Umbilical cord (tissue), 2 donors: ENCODE data around the gene EDIL3. TPM values are rescaled to one million over a fixed set of nuclear protein-coding genes. Genes with fewer than 3 reads are reported as not detected.
"Not testable (repeated sequence)": the region's sequence is repeated elsewhere in the genome, so short reads cannot be mapped to it uniquely, and the experiment has no call there.

ENCODE experiments used
- DNase-seq: peaks from one replicate; pipeline ENCODE4 v3.0.0-alpha.2; 2015; ENCODE audit warnings: low spot score
- total RNA-seq: library from RNA; depleted of rRNA; stranded (reverse); fragments of >200 nt; gene quantifications from one replicate; pipeline ENCODE4 v1.2.3, GENCODE V29; 2014; ENCODE audit warnings: low replicate concordance; ENCODE audit not compliant: insufficient read depth

Gene EDIL3
- total RNA-seq, 1 donor from 2014 or later = 170 TPM

DNA sequence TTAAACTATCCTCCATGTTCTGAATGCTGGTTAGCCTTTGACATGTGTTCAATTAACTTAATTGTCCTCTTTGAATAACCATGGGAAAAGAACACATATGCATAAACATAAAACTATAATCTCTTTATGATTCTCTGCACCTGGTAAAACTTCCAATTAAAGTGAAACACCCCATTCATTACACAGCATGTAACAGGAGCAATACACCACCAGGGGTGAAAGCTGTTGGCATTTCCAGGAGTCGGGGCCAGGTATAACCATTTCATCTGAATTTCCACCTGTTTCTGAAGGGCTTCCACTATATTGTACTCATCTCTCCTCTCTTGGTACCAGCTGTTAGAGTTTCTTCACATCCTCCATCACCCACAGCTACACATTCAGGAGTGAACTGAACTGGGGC, 303.8 kb downstream of the EDIL3 start:
- no peak for DNase-seq

DNA sequence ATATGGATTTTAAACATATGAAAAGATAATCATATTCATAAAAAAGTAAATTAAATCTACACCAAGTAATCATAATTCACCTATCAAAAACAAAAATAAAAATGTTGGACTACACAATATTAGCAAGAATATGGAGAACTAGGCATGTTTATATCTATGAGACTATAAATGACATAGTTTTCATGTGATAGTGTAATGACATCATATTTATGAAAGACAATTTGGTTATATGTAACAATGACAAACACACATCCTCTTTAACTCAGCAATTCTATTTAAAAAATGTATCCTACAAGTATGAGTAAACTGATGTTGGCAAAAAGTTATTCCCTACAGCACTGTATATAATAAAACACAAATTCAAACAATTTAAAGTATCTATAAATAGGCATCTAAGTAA, 312.3 kb downstream of the EDIL3 start:
- DNase-seq = no peak

DNA sequence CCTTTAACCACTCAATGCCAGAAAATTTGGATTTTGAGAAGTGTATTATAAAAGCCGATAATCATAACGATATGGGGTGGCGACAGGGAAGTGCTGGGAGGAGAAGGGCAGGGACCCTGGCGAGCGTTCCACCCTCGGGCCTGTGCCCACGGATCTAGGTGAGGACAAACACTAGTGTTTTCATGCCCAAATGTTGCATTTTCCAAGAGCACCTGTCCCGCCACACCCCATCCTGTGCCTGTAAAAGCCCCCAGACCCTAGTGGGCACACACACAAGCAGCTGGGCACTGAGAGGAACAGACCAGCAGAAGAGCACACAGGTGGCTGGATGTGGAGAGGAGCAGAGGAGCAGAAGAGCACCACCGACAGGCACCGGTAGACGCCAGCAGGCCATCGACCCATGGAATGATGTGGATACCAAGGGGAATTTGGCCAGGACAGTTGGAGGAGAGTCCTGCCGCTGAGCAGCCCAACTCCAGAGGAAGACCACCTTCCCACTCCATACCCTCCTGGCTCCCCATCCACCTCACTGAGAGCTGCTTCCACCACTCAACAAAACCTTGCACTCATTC, 315.0 kb downstream of the EDIL3 start:
- DNase-seq = no peak

DNA sequence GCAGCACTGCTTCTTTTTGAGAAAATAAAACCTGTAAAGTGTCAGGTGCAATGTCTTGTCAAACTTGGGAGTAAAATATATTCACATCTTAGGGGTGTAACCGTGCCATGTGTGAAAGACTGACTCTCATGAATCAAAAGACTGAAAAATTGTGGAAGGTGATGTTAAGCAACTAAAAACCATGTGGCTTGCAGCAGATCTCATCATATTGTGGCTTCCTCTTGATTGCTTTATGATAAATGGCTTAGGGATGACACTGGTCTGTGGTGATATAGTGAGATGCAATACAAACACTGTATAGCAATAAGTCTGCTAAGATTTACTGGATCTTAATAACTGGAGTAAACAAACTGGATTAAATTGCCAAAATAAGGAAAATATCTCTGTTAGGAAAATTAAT, 321.6 kb downstream of the EDIL3 start:
- no peak for DNase-seq

DNA sequence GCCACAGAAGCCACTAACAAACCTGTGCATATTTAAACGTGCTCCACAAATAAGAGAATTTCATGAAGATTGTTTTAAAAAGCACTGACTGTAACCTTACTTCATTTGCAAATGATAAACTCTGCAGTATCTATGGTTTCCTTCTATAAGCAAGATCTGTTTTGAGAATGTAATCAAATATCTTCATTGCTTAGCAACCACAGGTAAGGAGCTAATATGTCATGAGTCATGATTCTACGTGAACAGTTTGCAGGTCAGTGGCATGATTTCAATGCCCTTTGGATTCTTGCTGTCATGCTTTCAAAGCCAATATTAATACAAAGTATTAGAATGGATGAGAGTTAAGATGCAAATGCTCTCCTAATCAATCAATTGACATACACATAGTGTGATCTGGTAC, 325.0 kb downstream of the EDIL3 start:
- no peak for DNase-seq

DNA sequence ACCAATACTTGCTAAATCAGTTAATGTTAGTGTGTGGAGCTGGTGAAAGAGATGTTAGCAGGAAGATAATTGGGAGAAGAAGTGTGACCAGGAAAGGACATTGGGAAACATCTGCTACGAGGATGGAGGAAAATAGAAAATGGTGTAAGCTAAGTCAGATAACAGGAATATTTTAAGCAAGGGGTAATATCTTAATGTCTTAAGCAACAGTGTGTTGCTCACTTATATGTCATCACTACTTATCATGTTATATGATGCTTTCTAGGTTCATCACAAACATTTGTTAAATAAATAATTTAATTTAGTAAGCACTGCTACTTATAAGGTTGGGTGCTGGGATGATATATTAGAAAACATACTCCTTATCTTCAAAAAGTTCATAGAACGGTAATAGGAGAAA, 326.1 kb downstream of the EDIL3 start:
- no peak for DNase-seq

DNA sequence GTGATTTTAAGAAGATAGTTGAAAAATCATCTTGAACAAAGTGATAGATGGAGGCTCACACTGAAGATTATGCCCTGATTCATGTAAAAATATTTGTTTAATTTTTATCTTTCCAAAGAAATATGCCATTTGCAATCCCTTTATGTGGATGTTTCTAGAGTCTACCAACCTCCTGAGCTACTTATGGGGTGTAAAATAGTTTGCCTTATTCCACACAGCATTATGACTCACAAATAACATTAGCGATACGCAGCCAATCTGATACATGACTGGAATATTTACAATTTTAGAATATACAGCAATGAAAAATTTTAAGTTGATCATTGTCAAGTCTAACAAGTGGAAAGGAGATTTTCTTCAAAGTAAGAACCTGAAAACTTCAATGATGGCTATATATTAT, 327.5 kb downstream of the EDIL3 start:
- no peak for DNase-seq

DNA sequence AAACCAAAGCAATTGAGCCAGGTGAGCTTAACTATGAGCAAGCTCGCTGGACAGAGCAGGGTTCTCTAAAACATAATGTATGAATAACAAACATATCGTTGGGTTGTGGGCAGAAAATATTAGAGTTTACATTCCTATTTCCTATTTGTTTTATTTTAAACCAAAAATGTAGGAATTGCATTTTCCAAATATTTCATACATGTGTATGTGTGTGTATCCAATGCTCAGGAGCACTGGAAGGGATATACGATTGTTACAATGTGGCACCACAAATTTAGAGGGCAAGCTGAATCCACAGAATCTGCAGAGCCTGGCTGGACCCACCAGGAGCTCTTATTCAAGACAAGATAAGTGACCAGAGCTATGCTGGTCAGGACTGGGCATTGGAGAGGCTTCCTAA, 338.7 kb downstream of the EDIL3 start:
- DNase-seq = no peak

DNA sequence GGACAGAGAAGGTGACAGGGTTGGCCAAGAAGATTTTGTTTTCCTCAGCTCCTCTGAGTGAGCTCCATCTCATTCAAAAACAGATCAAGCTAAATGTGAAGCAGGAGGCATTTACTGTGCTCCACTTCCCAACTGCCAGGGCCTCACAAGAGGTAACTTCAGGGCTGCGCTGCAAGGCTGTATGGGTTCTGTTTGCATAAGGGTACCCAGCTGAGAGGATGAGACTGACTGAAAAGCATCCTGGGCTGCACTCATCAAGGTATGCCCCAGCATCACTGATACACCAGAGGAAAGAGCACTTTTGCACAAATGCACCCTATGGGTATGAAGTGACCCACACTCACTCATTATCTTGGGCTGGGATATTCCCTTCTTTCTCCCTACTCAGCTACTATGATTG, 347.8 kb downstream of the EDIL3 start:
- no peak for DNase-seq

DNA sequence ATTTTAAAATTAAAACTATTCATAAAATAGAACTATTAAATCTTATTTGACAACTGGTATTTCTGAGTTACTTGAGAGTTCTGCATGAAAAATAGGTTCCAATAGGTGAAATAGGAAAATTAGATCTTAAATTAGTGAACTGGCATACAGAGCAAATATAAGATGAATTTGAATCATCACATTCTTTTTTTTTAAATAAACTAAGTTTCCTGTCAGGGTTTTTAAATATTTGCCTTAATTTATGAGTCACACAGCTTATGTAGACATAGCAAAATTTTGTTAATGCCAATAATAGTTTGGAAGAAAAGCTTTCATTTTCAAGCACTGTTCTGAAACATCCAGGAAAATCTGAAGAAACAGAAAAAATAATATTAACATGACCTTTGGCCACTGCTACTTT, 352.4 kb downstream of the EDIL3 start:
- no peak for DNase-seq

DNA sequence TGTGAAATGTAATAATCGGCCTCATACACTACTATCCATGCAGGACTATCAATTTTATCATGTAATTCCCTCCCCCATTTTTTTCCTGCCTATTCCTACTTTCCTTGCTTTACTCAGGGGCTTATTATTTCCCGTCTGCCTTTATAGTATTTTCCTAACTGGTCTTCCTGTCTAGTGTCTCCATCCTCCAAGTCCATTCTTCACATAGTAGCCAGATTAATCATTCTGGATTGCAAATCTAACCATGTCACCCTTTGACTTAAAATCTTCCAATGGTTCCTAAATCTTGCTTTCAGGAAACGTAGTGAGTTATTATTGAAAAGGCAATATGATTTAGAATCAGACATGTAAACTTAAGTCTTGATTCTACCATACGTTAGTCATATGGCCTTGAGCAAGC, 356.6 kb downstream of the EDIL3 start:
- DNase-seq = no peak

DNA sequence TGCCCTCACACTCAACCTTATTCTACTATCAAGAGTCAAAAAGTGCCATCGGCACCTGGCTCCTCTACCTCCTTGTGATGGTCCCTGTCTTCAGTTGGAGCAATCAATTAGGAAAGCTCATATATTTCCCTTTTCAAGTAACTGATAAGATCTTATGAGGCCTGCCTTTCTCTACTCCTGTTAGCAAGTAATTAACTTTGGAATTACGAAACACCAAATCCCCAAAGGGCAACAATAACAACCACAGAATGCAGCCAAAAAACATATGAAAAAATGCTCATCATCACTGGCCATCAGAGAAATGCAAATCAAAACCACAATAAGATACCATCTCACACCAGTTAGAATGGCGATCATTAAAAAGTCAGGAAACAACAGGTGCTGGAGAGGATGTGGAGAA, 366.2 kb downstream of the EDIL3 start:
- not testable (repeated sequence) for DNase-seq

DNA sequence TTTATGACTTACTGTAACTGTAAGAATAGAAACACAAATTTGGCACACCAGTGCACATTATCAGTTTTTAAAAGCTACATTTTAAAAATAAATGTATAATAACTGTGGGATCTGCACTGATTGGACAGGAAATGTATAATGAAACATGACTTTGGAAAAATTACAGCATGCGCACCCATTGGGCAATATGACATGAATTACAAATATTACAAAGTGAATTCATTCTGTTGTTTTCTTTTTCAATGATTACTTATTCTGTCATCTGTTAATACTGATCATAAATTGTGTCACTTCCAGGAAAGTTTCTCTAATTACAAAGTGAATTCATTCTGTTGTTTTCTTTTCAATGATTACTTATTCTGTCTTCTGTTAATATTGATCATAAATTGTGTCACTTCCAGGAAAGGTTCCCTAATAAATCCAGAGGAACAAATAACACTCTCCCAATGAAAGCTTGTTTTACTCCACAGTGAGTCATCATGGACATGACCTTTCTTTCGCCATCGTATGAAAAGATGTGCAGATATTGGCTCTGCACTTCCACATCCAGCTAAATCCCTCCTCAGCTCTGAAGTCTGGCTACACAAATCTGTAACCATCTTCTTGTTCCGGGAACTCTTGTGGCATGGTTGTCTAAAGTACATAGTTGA, 367.0 kb downstream of the EDIL3 start:
- DNase-seq = peak; percentile 18

DNA sequence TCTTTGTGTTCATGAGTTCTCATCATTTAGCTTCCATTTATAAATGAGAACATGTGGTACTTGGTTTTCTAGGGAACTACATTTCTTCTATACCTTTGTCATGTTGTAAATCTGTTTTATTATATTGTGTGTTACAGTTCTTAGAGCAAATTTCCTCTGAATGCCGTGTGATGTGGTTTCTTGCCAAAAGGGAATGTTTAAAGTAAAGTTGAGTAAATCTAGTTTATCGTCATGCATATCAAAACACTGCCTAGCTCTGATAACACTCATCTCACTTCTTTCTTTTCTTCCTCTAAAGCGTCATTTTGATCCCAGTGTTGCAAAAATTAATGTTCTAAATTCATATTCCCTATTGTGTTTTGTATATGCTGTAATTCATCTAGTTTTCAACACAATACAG, 368.6 kb downstream of the EDIL3 start:
- peak; percentile 59 for DNase-seq

DNA sequence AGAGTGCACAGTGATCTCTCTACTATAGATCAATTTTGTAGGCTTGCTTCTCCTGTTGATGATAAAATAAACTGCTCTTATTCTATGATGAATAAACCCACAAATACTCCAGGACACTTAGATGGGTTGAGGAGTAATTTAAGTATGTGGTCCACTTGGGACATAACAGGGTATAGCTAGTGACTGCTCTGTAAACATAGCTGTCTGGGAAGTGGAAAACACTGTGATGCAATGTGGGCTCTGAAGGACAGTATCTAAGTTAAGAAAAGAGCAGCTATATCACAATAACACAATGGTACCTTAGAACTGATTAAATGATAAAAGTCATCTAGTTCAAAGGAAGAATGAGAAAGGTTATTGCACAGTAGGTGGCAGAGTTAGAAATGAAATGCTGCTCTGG, 369.7 kb downstream of the EDIL3 start:
- no peak for DNase-seq

DNA sequence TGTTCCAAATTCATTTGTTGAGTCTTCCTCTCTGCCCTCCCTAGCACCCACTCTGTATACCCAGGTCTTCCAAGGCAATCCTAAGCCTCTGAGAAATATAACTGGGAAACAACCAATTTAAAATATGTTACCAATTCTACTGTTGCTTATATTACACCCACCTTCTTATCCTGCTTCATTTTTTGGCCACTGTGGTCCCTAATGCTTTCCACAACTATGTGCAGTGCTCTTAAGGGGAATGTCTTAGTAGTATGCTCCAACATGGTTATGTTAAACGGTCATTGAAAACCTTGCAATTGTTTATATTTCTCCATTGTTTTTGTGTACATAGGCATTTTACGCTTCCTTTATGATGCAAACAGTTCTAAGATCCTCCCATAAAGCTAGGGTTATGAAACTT, 390.9 kb downstream of the EDIL3 start:
- DNase-seq = no peak

DNA sequence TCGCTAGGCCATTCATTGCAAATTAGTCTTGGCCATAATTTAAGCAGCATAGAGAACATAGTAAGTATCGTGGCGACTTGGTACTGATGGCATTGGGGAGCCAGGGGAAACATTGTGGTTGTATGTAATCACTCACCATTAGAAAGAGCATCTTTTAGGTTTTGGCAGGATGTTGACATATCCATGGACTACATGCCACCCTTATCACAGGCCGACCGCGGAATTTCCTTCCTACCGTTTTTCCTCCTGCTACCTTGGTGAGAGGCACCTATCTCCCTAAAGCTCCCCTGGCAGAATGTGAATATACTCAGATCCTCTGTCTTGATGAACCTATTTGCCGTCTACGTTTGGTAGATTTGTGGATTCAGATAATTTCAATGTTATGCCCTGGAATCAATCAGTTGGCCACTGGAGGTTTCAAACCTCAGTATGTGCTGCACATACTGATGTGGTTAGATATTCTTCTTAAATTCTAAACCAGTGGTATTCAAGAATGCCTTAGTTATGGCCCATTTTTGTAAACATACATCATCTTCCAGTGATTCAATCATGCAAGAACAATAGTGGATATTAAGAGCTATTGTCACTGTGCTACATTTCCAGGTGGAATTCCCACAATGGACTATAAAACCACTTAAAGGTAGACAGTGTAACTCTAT, 393.0 kb downstream of the EDIL3 start:
- no peak for DNase-seq

DNA sequence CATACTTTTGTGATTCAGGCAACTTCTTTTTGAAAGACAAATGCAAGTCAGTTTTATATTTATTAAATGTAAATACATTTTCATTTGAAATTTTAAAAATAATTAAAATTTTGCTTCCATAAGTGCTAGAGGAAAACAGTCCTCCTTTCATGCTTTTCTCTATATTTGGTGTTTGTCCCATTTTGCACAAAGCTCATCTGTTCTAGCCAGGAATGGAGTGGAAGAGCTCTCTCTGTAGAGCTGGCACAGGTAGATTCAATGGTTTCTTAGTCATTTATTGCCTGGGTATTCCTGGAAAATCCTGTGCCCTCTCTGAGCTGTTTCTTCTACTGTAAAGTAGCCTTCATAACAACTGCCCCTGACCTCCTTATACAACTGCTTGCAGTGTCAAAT, 396.4 kb downstream of the EDIL3 start:
- DNase-seq = no peak

DNA sequence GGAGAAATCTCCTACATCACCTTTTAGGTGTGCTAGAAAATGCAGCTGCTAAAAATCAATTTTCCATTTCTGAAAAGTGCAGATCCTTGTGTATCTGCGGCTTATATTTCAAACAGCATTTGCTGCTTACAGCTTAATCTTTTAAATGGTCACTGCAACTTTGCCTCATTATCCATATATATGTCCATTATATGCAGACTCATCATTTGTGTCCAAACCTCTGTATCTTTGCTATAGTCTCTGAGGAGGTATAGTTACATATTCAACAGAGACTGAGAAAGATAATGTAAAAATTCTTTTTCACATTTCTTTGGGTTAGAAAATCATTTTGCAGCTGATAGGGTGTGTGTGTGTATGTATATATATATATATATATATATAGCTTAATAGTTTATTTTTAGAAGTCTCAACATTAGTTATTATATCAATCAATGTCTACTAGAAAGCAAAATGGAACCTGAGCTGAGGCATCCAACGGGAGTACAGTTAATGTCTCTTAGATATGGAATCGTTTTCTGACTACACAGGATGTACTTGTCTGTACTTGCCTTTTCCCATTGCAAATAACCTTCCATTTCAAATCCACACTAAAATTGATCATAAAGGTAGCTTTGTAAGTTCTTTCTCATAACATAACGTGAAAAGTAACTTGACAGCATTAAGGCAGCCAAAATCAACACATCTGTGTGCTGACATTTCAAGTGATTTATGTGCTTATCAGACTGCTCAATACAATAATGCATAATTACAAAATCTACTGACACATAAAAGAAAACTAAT, 397.0 kb downstream of the EDIL3 start:
- DNase-seq = no peak

DNA sequence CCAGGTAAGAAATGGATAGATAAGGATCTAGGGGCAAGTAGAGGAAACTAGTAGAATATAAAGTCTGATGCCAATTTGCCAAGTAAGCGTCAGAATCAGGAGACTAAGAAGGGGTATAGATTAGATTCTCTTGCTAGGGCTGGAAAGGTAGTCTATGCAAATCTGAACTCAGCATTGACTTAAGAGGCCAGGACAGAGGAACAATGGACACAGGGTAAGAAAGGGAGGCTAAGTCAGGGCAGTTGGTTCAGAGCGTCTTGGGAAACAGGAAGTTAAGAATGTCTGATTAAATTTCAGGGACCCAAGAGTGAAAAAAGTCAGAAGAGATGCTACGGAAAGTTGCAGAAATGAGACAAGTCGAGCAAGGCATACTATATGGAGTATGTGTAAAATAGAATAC, 400.8 kb downstream of the EDIL3 start:
- no peak for DNase-seq

DNA sequence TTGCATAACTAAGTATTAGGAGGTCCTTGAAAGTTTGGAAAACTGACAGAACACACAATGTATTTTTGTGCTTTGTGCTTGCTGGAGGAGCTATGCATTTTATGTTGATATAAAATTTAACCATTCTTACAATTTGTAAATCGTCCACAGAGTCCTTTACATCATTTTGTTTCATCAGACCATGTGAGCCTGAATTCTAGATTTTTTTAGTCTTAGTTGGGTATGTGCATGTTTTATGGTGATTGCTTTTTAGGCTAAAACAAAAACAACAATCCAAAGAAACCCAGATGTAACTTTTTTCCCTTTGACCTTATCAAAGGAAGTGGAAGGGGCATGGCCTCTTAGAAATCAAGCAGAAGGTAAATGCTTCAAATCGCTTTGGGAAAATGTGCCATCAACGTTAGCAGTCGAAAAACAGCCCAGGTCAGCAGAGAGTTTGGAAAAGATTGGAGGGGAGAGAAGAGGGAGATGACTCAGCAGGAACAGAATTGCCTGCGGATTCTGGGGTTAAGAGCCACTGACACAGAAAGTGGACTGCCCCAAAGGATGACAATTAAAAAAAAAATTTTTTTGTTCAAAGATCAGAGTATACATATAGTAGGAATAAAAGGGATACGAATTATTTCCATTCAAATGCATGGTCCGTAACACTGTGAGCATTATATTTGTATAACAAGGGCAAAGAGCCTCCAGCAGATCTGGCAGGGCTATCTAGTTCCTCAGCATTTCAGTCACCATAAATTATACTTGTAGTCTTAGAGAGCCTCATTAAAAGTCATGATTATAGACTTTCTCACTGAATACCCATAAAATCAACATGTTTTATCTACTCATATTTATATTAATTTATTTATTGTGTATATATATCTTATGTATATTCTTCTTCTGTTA, 410.5 kb downstream of the EDIL3 start:
- DNase-seq = no peak

DNA sequence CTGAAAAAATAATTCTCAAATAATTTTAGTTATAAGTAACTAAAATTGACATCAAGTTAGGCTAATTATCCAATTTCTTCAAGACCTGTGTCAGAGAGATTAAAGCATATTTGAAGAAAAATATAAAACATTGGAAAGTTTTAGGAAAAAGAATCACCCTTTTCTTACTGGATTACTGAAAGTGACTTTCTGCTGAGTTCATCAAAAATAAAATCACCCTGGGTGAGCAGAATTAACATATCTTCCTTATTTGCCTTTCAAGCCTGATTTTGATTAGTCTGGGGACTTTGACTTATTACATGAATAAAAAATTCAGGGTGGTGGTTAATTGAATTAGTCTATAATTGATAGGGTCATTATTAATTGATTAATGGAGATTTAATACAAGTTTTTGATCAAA, 411.8 kb downstream of the EDIL3 start:
- no peak for DNase-seq
